IMR-90 (cell line): ENCODE results near the gene CCDC152.

ENCODE experiments used
- SMC3 ChIP-seq: fragments of 150-350 bp; IDR thresholded peaks from 2 replicates; pipeline ENCODE4 v1.6.1; 2016; ENCODE audit warnings: low read depth, mild to moderate bottlenecking, antibody characterized with exemption, low read length, moderate library complexity
- TF ChIP-seq, protein P1 (sequence below): conservative IDR thresholded peaks from 2 replicates; pipeline ENCODE4 v1.5.1; 2012; ENCODE audit warnings: mild to moderate bottlenecking, low read depth, low read length, improper control_type of control experiment
- TF ChIP-seq, protein P2 (sequence below): fragments of 150-350 bp; IDR thresholded peaks from 2 replicates; pipeline ENCODE4 v1.6.1; 2017; ENCODE audit warnings: mild to moderate bottlenecking, antibody characterized with exemption, low read length, low read depth

DNA sequence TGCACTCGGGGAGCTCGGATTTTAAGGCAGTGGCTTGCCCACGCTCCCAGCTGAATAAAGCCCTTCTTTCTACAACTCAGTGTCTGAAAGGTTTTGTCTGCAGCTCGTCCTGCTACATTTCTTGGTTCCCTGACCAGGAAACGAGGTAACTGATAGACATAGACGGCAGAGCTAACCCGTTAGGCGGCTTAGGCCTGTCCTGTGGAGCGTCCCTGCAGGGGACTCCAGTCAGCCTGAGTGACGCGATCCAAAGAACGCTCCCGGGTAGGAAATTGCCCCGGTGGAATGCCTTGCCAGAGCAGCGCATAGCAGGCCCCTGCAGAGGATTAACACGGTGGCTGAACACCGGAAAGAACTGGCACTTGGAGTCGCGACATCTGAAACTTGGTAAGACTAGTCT, 56.9 kb downstream of the CCDC152 start:
- TF ChIP-seq, protein P1, sequence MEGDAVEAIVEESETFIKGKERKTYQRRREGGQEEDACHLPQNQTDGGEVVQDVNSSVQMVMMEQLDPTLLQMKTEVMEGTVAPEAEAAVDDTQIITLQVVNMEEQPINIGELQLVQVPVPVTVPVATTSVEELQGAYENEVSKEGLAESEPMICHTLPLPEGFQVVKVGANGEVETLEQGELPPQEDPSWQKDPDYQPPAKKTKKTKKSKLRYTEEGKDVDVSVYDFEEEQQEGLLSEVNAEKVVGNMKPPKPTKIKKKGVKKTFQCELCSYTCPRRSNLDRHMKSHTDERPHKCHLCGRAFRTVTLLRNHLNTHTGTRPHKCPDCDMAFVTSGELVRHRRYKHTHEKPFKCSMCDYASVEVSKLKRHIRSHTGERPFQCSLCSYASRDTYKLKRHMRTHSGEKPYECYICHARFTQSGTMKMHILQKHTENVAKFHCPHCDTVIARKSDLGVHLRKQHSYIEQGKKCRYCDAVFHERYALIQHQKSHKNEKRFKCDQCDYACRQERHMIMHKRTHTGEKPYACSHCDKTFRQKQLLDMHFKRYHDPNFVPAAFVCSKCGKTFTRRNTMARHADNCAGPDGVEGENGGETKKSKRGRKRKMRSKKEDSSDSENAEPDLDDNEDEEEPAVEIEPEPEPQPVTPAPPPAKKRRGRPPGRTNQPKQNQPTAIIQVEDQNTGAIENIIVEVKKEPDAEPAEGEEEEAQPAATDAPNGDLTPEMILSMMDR = no peak
- TF ChIP-seq, protein P2, sequence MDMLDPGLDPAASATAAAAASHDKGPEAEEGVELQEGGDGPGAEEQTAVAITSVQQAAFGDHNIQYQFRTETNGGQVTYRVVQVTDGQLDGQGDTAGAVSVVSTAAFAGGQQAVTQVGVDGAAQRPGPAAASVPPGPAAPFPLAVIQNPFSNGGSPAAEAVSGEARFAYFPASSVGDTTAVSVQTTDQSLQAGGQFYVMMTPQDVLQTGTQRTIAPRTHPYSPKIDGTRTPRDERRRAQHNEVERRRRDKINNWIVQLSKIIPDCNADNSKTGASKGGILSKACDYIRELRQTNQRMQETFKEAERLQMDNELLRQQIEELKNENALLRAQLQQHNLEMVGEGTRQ = no peak
- TF ChIP-seq SMC3 = no peak
